ENCODE data around the gene MTA1. TPM values are rescaled to one million over a fixed set of nuclear protein-coding genes. Genes with fewer than 3 reads are reported as not detected.

MTA1 gene
- total and polyA plus RNA-seq, 4 donors = 16.9 to 111 (median 78.4) TPM

DNA sequence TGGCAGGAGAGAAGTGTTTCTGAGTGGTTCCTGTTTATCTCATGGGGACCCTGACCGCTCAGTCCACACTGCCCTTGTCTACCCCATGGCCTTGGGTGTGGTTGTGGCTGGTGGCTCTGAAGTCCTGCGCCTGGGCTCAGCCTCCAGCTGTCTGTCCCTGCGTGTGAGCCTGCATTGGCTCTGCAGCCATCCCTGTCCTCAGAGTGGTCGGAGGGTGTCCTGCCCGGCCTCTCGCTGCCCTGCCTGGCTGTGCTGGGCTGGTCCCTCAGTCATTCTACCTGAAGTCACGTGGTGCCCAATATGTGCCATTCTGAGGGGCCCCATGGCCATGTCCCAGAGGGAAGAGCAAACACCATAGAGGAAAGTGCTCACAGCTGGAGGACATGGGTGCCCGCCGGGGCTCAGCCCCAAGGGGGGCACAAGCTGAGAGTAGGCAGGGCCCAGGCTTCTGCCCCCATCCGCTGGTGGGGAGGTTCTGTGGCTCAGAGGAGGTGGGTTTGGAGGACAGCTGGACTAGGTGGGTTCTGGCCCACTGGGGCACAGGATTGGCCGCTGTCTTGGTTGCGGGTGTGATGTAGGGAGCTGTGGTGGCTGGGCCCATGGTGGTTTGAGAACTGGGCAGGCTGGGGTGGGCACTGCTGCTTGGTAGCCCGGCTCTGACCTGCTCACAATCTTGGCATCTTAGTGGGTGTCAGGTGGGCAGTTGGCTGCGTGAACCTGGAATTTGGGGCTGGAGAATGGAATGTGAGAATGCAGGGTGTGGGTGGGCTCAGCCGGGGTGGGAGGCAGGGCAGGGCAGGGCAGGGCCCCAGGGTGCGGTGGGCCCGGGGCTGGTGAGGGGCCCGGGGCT lies 83.0 kb downstream of the MTA1 start:
- Histone ChIP-seq H3K4me3 (ENCODE audit: low read length in 2 of 2) (no peak overlapping the region), H3K27ac (ENCODE audit: low read depth in 1 of 2, low read length in 2 of 2) (no peak overlapping the region), H3K9me3 (ENCODE audit: control insufficient read depth, low read length) (no peaks in the 10 kb centered on the region), H3K27me3 (ENCODE audit: control insufficient read depth in 1 of 2, insufficient read depth in 2 of 2, low read length in 1 of 2) (no peaks in the 10 kb centered on the region), H3K4me1 (ENCODE audit: control insufficient read depth in 1 of 2, insufficient read depth in 2 of 2, low read length in 2 of 2) (no peaks in the 10 kb centered on the region), H3K36me3 (ENCODE audit: control insufficient read depth in 1 of 2, insufficient read depth in 2 of 2, low read length in 1 of 2) (no peaks in the 10 kb centered on the region)
- WGBS, 2 donors = 76 to 83% methylated on average over 18 of the region's 18 CpGs
- peak; percentile 35 to 73 for DNase-seq
- intact Hi-C loops (cut with DNase I) = no loop called here
- no peak for ATAC-seq (ENCODE audit: low FRiP score)

DNA sequence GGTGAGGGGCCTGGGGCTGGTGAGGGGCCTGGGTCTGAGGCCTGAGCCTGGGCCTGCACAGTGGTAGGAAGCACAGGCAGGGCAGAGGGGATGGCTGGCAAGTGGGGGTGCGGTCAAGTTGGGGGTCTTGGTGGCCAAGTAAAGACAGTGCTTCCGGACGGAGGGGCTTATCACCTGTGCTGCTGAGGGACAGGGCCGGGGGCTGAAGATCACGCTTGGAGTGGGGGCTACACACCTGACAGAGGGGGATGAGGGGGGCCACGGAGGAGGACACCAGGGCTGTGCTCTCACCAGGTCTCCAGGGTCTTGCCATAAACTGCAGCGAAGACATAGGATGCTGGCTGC lies 83.6 kb downstream of the MTA1 start:
- DNase-seq (peak; percentile 29 to 71), ATAC-seq (ENCODE audit: low FRiP score) (no peak)
- Histone ChIP-seq H3K9me3 (ENCODE audit: control insufficient read depth, low read length) (no peaks in the 10 kb centered on the region), H3K4me1 (ENCODE audit: control insufficient read depth in 1 of 2, insufficient read depth in 2 of 2, low read length in 2 of 2) (no peaks in the 10 kb centered on the region), H3K4me3 (ENCODE audit: low read length in 2 of 2) (no peak overlapping the region), H3K27me3 (ENCODE audit: control insufficient read depth in 1 of 2, insufficient read depth in 2 of 2, low read length in 1 of 2) (no peaks in the 10 kb centered on the region), H3K36me3 (ENCODE audit: control insufficient read depth in 1 of 2, insufficient read depth in 2 of 2, low read length in 1 of 2) (no peaks in the 10 kb centered on the region), H3K27ac (ENCODE audit: low read depth in 1 of 2, low read length in 2 of 2) (no peak overlapping the region)
- intact Hi-C loops (cut with DNase I) = no loop called here
- 84 to 88% methylated on average over 7 of the region's 7 CpGs for WGBS, 2 donors

GRCh38 chr14:105503935-105504692 lies 84.5 kb downstream of the MTA1 start:
- intact Hi-C loops (cut with DNase I) = no loop called here
- 76 to 77% methylated on average over 23 to 29 of the region's 29 CpGs for WGBS, 2 donors
- no peaks in the 10 kb centered on the region for H3K4me1 ChIP-seq (ENCODE audit: control insufficient read depth in 1 of 2, insufficient read depth in 2 of 2, low read length in 2 of 2)
- H3K9me3 ChIP-seq (ENCODE audit: control insufficient read depth, low read length) = no peaks in the 10 kb centered on the region
- no peak overlapping the region for H3K4me3 ChIP-seq (ENCODE audit: low read length in 2 of 2)
- DNase-seq (peak; percentile 43 to 76), ATAC-seq (ENCODE audit: low FRiP score) (no peak)
- no peak overlapping the region for H3K27ac ChIP-seq (ENCODE audit: low read depth in 1 of 2, low read length in 2 of 2)
- H3K27me3 ChIP-seq (ENCODE audit: control insufficient read depth in 1 of 2, insufficient read depth in 2 of 2, low read length in 1 of 2) = no peaks in the 10 kb centered on the region
- no peaks in the 10 kb centered on the region for H3K36me3 ChIP-seq (ENCODE audit: control insufficient read depth in 1 of 2, insufficient read depth in 2 of 2, low read length in 1 of 2)

- Histone ChIP-seq H3K4me1 (ENCODE audit: control insufficient read depth in 1 of 2, insufficient read depth in 2 of 2, low read length in 2 of 2) (no peaks in the 10 kb centered on the region), H3K27me3 (ENCODE audit: control insufficient read depth in 1 of 2, insufficient read depth in 2 of 2, low read length in 1 of 2) (no peaks in the 10 kb centered on the region), H3K4me3 (ENCODE audit: low read length in 2 of 2) (no peak overlapping the region), H3K36me3 (ENCODE audit: control insufficient read depth in 1 of 2, insufficient read depth in 2 of 2, low read length in 1 of 2) (no peaks in the 10 kb centered on the region), H3K9me3 (ENCODE audit: control insufficient read depth, low read length) (no peaks in the 10 kb centered on the region), H3K27ac (ENCODE audit: low read depth in 1 of 2, low read length in 2 of 2) (no peak overlapping the region)
- WGBS, 2 donors = 89 to 91% methylated on average over 16 of the region's 16 CpGs
- ATAC-seq (ENCODE audit: low FRiP score) (no peak), DNase-seq (peak; percentile 29 to 75)
- intact Hi-C loops (cut with DNase I) = no loop called here
These were observed 85.5 kb downstream of the MTA1 start for GRCh38 chr14:105505101-105505500.

- H3K27ac ChIP-seq (ENCODE audit: low read depth in 1 of 2, low read length in 2 of 2) = no peak overlapping the region
- ATAC-seq (ENCODE audit: low FRiP score) (no peak), DNase-seq (peak; percentile 22 to 69)
- H3K4me1 ChIP-seq (ENCODE audit: control insufficient read depth in 1 of 2, insufficient read depth in 2 of 2, low read length in 2 of 2) = no peaks in the 10 kb centered on the region
- H3K4me3 ChIP-seq (ENCODE audit: low read length in 2 of 2) = no peak overlapping the region
- H3K27me3 ChIP-seq (ENCODE audit: control insufficient read depth in 1 of 2, insufficient read depth in 2 of 2, low read length in 1 of 2) = no peaks in the 10 kb centered on the region
- no peaks in the 10 kb centered on the region for H3K36me3 ChIP-seq (ENCODE audit: control insufficient read depth in 1 of 2, insufficient read depth in 2 of 2, low read length in 1 of 2)
- no peaks in the 10 kb centered on the region for H3K9me3 ChIP-seq (ENCODE audit: control insufficient read depth, low read length)
- 66 to 81% methylated on average over 17 of the region's 17 CpGs for WGBS, 2 donors
- intact Hi-C loops (cut with DNase I) = no loop called here
These were observed 87.6 kb downstream of the MTA1 start for GRCh38 chr14:105507247-105507646.

DNA sequence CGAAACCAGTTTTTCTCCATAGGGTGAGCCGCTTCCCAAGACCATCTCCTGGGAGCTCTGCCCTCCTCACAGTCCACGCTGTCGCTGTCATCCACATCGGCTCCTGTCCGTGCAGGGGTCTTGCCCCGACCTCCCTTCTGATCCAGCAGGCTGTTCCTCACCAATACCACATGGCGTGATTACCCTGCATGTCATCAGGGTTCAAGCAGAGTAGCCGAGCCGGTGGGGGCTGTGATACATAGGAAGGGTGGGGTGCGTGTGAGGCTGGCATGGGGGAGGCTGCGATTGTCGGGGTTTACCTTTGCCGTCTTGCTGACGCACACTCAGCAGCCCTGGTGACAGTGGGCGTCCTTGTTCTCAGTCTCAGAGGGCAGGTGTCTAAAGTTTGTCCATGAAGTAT lies 88.4 kb downstream of the MTA1 start:
- Histone ChIP-seq H3K27me3 (ENCODE audit: control insufficient read depth in 1 of 2, insufficient read depth in 2 of 2, low read length in 1 of 2) (no peaks in the 10 kb centered on the region), H3K9me3 (ENCODE audit: control insufficient read depth, low read length) (no peaks in the 10 kb centered on the region), H3K36me3 (ENCODE audit: control insufficient read depth in 1 of 2, insufficient read depth in 2 of 2, low read length in 1 of 2) (no peaks in the 10 kb centered on the region), H3K27ac (ENCODE audit: low read depth in 1 of 2, low read length in 2 of 2) (no peak overlapping the region), H3K4me3 (ENCODE audit: low read length in 2 of 2) (no peak overlapping the region), H3K4me1 (ENCODE audit: control insufficient read depth in 1 of 2, insufficient read depth in 2 of 2, low read length in 2 of 2) (no peaks in the 10 kb centered on the region)
- ATAC-seq (ENCODE audit: low FRiP score) (no peak), DNase-seq (peak; percentile 22 to 61)
- 78 to 85% methylated on average over 16 of the region's 16 CpGs for WGBS, 2 donors
- intact Hi-C loops (cut with DNase I) = no loop called here

DNA sequence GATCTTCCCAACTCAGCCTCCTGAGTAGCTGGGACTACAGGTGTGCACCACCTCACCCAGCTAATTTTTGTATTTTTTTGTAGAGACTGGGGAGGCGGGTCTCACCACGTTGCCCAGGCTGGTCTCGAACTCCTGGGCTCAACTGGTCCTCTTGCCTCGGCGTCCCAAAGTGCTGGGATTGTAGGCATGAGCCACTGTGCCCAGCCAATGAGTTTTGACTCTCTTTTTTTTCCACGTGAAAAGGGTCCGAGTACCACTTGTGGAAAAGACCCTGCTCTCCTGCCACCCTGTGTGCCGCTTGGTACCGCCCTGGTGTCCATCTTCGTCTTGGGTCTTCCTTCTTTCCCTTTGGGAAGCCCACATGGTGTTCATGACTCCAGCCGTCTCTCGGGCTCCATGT lies 89.0 kb downstream of the MTA1 start:
- intact Hi-C loops (cut with DNase I) = no loop called here
- H3K4me3 ChIP-seq (ENCODE audit: low read length in 2 of 2) = no peak overlapping the region
- no peak overlapping the region for H3K27ac ChIP-seq (ENCODE audit: low read depth in 1 of 2, low read length in 2 of 2)
- no peaks in the 10 kb centered on the region for H3K27me3 ChIP-seq (ENCODE audit: control insufficient read depth in 1 of 2, insufficient read depth in 2 of 2, low read length in 1 of 2)
- no peaks in the 10 kb centered on the region for H3K4me1 ChIP-seq (ENCODE audit: control insufficient read depth in 1 of 2, insufficient read depth in 2 of 2, low read length in 2 of 2)
- H3K36me3 ChIP-seq (ENCODE audit: control insufficient read depth in 1 of 2, insufficient read depth in 2 of 2, low read length in 1 of 2) = no peaks in the 10 kb centered on the region
- 88 to 90% methylated on average over 12 of the region's 12 CpGs for WGBS, 2 donors
- DNase-seq (peak; percentile 32 to 59), ATAC-seq (ENCODE audit: low FRiP score) (no peak)
- peaks cover 1% of the 10 kb centered on the region for H3K9me3 ChIP-seq (ENCODE audit: control insufficient read depth, low read length)

DNA sequence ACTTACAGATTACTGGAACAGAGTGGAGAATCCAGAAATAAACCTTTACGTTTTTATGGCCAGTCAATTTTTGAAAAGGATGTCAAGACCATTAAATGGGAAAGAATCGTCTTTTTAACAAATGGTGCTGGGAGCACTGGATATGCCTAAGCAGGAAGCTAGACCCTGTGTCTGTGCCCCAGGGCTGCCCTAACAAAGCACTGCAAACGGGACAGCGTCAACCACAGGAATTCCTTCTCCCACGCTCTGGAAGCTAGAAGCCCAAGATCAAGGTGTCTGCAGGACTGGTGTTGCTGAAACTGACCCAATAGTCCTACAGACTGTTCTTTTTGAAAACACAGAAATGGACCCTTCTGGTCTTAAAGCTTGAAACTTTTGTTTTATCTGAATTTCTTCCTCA lies 97.5 kb downstream of the MTA1 start:
- intact Hi-C loops (cut with DNase I) = no loop called here
- peak in 1 of 2 donors; percentile 15 for DNase-seq
- Histone ChIP-seq H3K9me3 (ENCODE audit: control insufficient read depth, low read length) (peaks cover 2% of the 10 kb centered on the region), H3K27ac (ENCODE audit: low read depth in 1 of 2, low read length in 2 of 2) (no peak overlapping the region), H3K4me1 (ENCODE audit: control insufficient read depth in 1 of 2, insufficient read depth in 2 of 2, low read length in 2 of 2) (no peaks in the 10 kb centered on the region), H3K36me3 (ENCODE audit: control insufficient read depth in 1 of 2, insufficient read depth in 2 of 2, low read length in 1 of 2) (no peaks in the 10 kb centered on the region), H3K4me3 (ENCODE audit: low read length in 2 of 2) (no peak overlapping the region), H3K27me3 (ENCODE audit: control insufficient read depth in 1 of 2, insufficient read depth in 2 of 2, low read length in 1 of 2) (no peaks in the 10 kb centered on the region)
- no peak for ATAC-seq (ENCODE audit: low FRiP score)
- whole genome bisulfite sequencing, 2 donors = 53 to 65% methylated on average over 5 of the region's 5 CpGs

Measured in aorta (tissue), 5 donors.